ENCODE results near the gene ADORA1.

- TF ChIP-seq CTCF (conservative IDR thresholded peaks at IDR 0.05; ENCODE audit: low read depth, low read length) (no peak), BHLHE40 (IDR thresholded peaks at IDR 0.05; ENCODE audit: low read depth, low read length) (no peak), MAZ (IDR thresholded peaks at IDR 0.05; ENCODE audit: borderline replicate concordance, low read depth, low read length) (no peak), FOS (IDR thresholded peaks at IDR 0.05; ENCODE audit: low read depth, low read length) (no peak), RAD21 (IDR thresholded peaks at IDR 0.05; ENCODE audit: low read length) (no peak), CHD1 (IDR thresholded peaks at IDR 0.05; ENCODE audit: low read depth, low read length) (no peak), RFX5 (IDR thresholded peaks at IDR 0.05; ENCODE audit: low read depth, low read length) (no peak)
These were observed 27.0 kb upstream of the ADORA1 start for GRCh38 chr1:203100516-203100869.

Measured in IMR-90 (cell line).